HCT116 (cell line): ENCODE measurements around the gene VPS37B. TPM values are rescaled to one million over a fixed set of nuclear protein-coding genes. Genes with fewer than 3 reads are reported as not detected.

Experiments
- ATAC-seq: fragments of 200-7000 bp; cut with Tn5 transposase; 2 replicates; pipeline ENCODE4 v1.9.1; 2020; ENCODE audit warnings: mild to moderate bottlenecking, moderate library complexity
- BruUV-seq: library from RNA; stranded (reverse); fragments of 400-500 nt; replicated peaks from 2 replicates; lab custom pipeline; 2021; lab: Mats Ljungman, UMichigan
- CTCF ChIA-PET: fragments of 300-600 bp; sonication (Branson Sonifier 250); formaldehyde crosslinking; loops from one replicate; lab custom pipeline; 2021; ENCODE audit warnings: antibody characterized with exemption; lab: Charles Lee
- POLR2A ChIA-PET: fragments of 300-600, 350-600 bp; sonication (Branson Sonifier 250); formaldehyde crosslinking; loops from one replicate; lab custom pipeline; 2021; ENCODE audit warnings: antibody characterized with exemption; lab: Charles Lee
- RAD21 ChIA-PET, 2 experiments: fragments of 300-600 bp; sonication (Branson Sonifier 250); formaldehyde crosslinking; loops; one replicate each; lab custom pipeline; 2023; ENCODE audit warnings: low total read pairs in 2 of 2; ENCODE audit not compliant: uncharacterized antibody in 2 of 2, unreplicated experiment in 2 of 2, low non-redundant PET in 1 of 2; lab: Charles Lee
- DNase-seq: peaks from one replicate; pipeline ENCODE4 v3.0.0-alpha.2; 2010; ENCODE audit warnings: low read depth, low spot score
- H2AFZ ChIP-seq: fragments of 200-600 bp; shearing (Covaris generic), sonication (generic); 2 replicates; pipeline ENCODE4 v1.6.1; 2017; ENCODE audit warnings: low read depth, mixed run types, mixed read lengths, antibody characterized with exemption, low read length; ENCODE audit not compliant: poor library complexity, severe bottlenecking
- H3K27ac ChIP-seq: 2 replicates; pipeline ENCODE4 v1.5.1; 2012; ENCODE audit warnings: low read depth, low read length
- H3K27me3 ChIP-seq: fragments of 200-600 bp; sonication (generic); 2 replicates; pipeline ENCODE4 v1.6.1; 2016; ENCODE audit warnings: mixed run types, low read length, mixed read lengths; ENCODE audit not compliant: insufficient read depth
- H3K36me3 ChIP-seq, 2 experiments: fragments of 200-500 bp in 1 of 2; fragments of 200-600 bp in 1 of 2; sonication (Bioruptor generic) in 1 of 2; sonication (generic) in 1 of 2; 2 replicates each; pipeline versions ENCODE4 v1.5.1 to v1.6.1; 2014 to 2016; ENCODE audit warnings: low read length in 2 of 2, inconsistent platforms in 1 of 2, mixed read lengths in 1 of 2, mixed run types in 1 of 2; ENCODE audit not compliant: insufficient read depth in 2 of 2, control insufficient read depth in 1 of 2
- H3K4me1 ChIP-seq, 2 experiments: fragments of 200-600 bp in 1 of 2; sonication (generic) in 1 of 2; 2 replicates each; pipeline versions ENCODE4 v1.5.1 to v1.6.1; 2012 to 2017; ENCODE audit warnings: low read length in 2 of 2, inconsistent platforms in 1 of 2, mild to moderate bottlenecking in 1 of 2, mixed read lengths in 1 of 2, mixed run types in 1 of 2, moderate library complexity in 1 of 2; ENCODE audit not compliant: insufficient read depth in 2 of 2, control insufficient read depth in 1 of 2
- H3K4me2 ChIP-seq: fragments of 200-600 bp; sonication (generic); 2 replicates; pipeline ENCODE4 v1.6.1; 2017; ENCODE audit warnings: mixed run types, low read length, mixed read lengths
- H3K4me3 ChIP-seq, 2 experiments: fragments of 200-600 bp in 1 of 2; sonication (generic) in 1 of 2; replicated peaks in 1 of 2; 2 replicates each; pipeline ENCODE4 v1.5.1; 2011 to 2016; ENCODE audit warnings: low read length in 2 of 2, control low read depth in 1 of 2, low read depth in 1 of 2, mild to moderate bottlenecking in 1 of 2, mixed read lengths in 1 of 2, mixed run types in 1 of 2
- H3K79me2 ChIP-seq: fragments of 200-600 bp; sonication (generic); 2 replicates; pipeline ENCODE4 v1.6.1; 2017; ENCODE audit warnings: mild to moderate bottlenecking, mixed run types, low read length, moderate library complexity, mixed read lengths; ENCODE audit not compliant: insufficient read depth
- H3K9ac ChIP-seq: fragments of 200-600 bp; sonication (generic); 2 replicates; pipeline ENCODE4 v1.6.1; 2016; ENCODE audit warnings: low read length, mixed read lengths
- H3K9me2 ChIP-seq: fragments of 200-600 bp; sonication (generic), shearing (Covaris generic); 2 replicates; pipeline ENCODE4 v1.6.1; 2017; ENCODE audit warnings: mixed run types, mild to moderate bottlenecking, moderate library complexity; ENCODE audit not compliant: insufficient read depth
- H3K9me3 ChIP-seq, 2 experiments: fragments of 200-500 bp in 1 of 2; fragments of 200-600 bp in 1 of 2; sonication (Bioruptor generic) in 1 of 2; sonication (generic) in 1 of 2; 2 replicates each; pipeline ENCODE4 v1.6.1; 2014 to 2017; ENCODE audit warnings: low read length in 2 of 2, mixed read lengths in 2 of 2, inconsistent platforms in 1 of 2, low read depth in 1 of 2, mild to moderate bottlenecking in 1 of 2, mixed run types in 1 of 2, moderate library complexity in 1 of 2; ENCODE audit not compliant: control insufficient read depth in 1 of 2, insufficient read depth in 1 of 2
- H4K20me1 ChIP-seq: fragments of 200-600 bp; sonication (generic), shearing (Covaris generic); 2 replicates; pipeline ENCODE4 v1.6.1; 2017; ENCODE audit warnings: mixed run types, mild to moderate bottlenecking, moderate library complexity; ENCODE audit not compliant: insufficient read depth
- CBX3 ChIP-seq: IDR thresholded peaks from 2 replicates; pipeline ENCODE4 v1.6.1; 2012; ENCODE audit warnings: low read depth
- CTCF ChIP-seq, 3 experiments: fragments of 200-600 bp in 1 of 3; sonication (generic) in 1 of 3; IDR thresholded peaks in 2 of 3; conservative IDR thresholded peaks in 1 of 3; 2 replicates each; pipeline ENCODE4 v1.5.1; 2012 to 2017; ENCODE audit warnings: low read depth in 2 of 3, low read length in 2 of 3, antibody characterized with exemption in 1 of 3, borderline replicate concordance in 1 of 3, control low read depth in 1 of 3, mild to moderate bottlenecking in 1 of 3, mixed read lengths in 1 of 3, mixed run types in 1 of 3, moderate library complexity in 1 of 3; ENCODE audit not compliant: insufficient read depth in 1 of 3
- ELF1 ChIP-seq: IDR thresholded peaks from 2 replicates; pipeline ENCODE4 v1.6.1; 2012; ENCODE audit warnings: low read depth, borderline replicate concordance
- EZH2 ChIP-seq: fragments of 200-600 bp; sonication (generic); IDR thresholded peaks from 2 replicates; pipeline ENCODE4 v1.6.1; 2017; ENCODE audit warnings: antibody characterized with exemption, mixed run types
- REST ChIP-seq: IDR thresholded peaks from 2 replicates; pipeline ENCODE4 v1.6.1; 2012; ENCODE audit warnings: low read depth
- SIN3A ChIP-seq: IDR thresholded peaks from 2 replicates; pipeline ENCODE4 v1.6.1; 2012; ENCODE audit warnings: low read depth
- SP1 ChIP-seq: IDR thresholded peaks from 2 replicates; pipeline ENCODE4 v1.6.1; 2012; ENCODE audit warnings: low read depth
- YY1 ChIP-seq: IDR thresholded peaks from 2 replicates; pipeline ENCODE4 v1.6.1; 2011; ENCODE audit warnings: low read length, low read depth, moderate library complexity, mild to moderate bottlenecking; ENCODE audit not compliant: insufficient replicate concordance; ENCODE audit errors: extremely low read depth
- intact Hi-C: fragments of 100-400 bp; cut with micrococcal nuclease; formaldehyde crosslinking; loops from 2 replicates; pipeline ENCODE4 v1.10.0; 2022
- total RNA-seq: library from RNA; stranded (reverse); gene quantifications from one replicate; pipeline ENCODE4 v1.2.1, GENCODE V29; 2021; ENCODE audit not compliant: unreplicated experiment
- TF ChIP-seq, protein P1 (sequence below): IDR thresholded peaks from 2 replicates; pipeline ENCODE4 v1.6.1; 2012

The VPS37B gene
- total RNA-seq, 1 experiment from 2014 or later = 55.0 TPM

DNA sequence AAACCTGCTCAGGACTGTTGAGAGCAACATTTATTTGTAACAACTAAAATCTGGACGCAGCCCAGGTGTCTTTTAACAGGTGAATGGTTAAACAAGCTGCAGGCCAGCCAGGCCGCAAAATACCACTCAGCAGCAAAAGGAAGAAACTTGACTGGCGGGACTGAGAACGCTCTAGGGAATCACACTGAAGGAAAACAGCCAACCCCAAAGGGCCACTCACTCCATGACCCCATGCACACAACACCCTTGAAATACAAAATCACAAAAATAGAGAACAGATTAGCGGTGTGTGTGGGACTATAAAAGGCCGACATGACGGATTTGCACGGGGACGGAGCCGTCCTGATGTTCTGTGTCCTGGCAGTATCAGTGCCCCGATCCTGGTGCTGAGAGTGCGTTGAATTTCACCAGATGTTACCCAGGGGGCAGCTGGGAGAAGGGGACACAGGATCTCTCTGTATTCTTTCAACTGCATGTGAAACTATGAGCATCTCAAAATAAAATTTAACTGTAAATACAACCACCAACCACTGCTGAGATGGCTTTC lies 23.0 kb downstream of the VPS37B start:
- ChIA-PET CTCF (no interaction called here), POLR2A (no interaction called here)

More for the DNA sequence above, 23.0 kb downstream of the VPS37B start:
- H3K27ac ChIP-seq = no peak overlapping the region
- DNase-seq = no peak
- no peak for ATAC-seq
- no TSS peak for BruUV-seq
- H3K4me1 ChIP-seq = peaks cover 2 to 17% of the 10 kb centered on the region in 2 experiments; a peak in 3 of 4 replicates
- H3K9me2 ChIP-seq = no peaks in the 10 kb centered on the region
- no peak overlapping the region for H3K4me3 ChIP-seq
- no peaks in the 10 kb centered on the region for H3K9me3 ChIP-seq
- no peaks in the 10 kb centered on the region for H3K27me3 ChIP-seq
- RAD21 ChIA-PET = no interaction called here
- TF ChIP-seq CTCF (IDR thresholded peaks at IDR 0.05 in 2 of 3, conservative IDR thresholded peaks at IDR 0.05 in 1 of 3; ENCODE audit: borderline replicate concordance in 1 of 3, insufficient read depth in 1 of 3, low read depth in 2 of 3, low read length in 2 of 3) (no peak), SIN3A (no peak), YY1 (no peak), ELF1 (no peak), REST (no peak), CBX3 (no peak), EZH2 (no peak), SP1 (no peak)
- TF ChIP-seq, protein P1, sequence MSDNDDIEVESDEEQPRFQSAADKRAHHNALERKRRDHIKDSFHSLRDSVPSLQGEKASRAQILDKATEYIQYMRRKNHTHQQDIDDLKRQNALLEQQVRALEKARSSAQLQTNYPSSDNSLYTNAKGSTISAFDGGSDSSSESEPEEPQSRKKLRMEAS = no peak
- H4K20me1 ChIP-seq = peaks cover 8% of the 10 kb centered on the region; the same call in 1 of the 2 replicates
- H3K9ac ChIP-seq = no peak overlapping the region
- no peak overlapping the region for H2AFZ ChIP-seq
- intact Hi-C loops = no loop called here
- H3K4me2 ChIP-seq = no peak overlapping the region
- H3K79me2 ChIP-seq = peaks cover 87% of the 10 kb centered on the region
- H3K36me3 ChIP-seq = peaks cover 12 to 23% of the 10 kb centered on the region in 2 experiments; a peak in 3 of 4 replicates
